Stimulated activated CD8-positive, alpha-beta memory T cell treated with anti-CD3 and anti-CD28 coated beads, Interleukin-7, amount 100 ng/mL, for 4 hours (primary cell): Measurements from ENCODE around the gene PRDM15.

ENCODE experiments used
- DNase-seq, 2 donors: peaks; one replicate each; pipeline ENCODE4 v3.0.0-alpha.2; 2020; ENCODE audit warnings: low read depth in 2 of 2

The PRDM15 gene

DNA sequence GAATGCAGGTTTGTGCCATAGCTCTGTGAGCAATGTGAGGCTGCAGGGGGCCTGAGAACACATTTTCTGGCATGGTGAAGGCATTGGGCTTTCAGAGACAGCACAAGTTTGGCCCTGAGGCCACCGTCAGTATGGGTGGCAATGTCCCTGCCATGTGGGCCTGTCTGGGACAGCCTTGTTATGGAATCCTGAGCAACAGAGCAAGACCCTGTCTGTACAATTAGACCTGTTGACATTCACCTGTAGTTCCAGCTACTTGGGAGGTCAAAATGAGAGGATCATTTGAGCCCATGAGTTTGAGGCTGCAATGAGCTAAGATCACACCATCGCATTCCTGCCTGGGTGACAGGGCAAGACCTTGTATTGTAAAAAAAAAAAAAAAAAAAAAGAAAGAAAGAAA is 35.6 kb downstream of the PRDM15 start:
- DNase-seq = no peak

DNA sequence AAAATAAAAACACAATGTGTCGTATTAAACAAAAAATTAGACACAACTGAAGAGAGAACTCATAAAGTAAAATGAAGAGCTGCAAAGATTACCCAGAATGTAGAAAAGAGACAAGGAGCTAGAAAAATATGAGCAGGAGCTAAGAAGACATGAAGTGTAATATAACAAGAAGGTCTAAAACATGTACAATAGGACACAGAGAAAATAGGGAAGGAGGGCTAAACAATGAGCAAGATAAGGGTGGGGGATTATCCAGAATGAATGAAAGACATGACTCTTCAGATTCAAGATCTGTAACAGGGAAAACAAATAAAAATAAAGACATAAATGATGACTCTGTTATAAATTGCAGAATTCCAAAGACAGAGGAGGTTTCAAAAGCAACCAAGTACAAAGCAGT is 38.3 kb downstream of the PRDM15 start:
- DNase-seq = no peak

DNA sequence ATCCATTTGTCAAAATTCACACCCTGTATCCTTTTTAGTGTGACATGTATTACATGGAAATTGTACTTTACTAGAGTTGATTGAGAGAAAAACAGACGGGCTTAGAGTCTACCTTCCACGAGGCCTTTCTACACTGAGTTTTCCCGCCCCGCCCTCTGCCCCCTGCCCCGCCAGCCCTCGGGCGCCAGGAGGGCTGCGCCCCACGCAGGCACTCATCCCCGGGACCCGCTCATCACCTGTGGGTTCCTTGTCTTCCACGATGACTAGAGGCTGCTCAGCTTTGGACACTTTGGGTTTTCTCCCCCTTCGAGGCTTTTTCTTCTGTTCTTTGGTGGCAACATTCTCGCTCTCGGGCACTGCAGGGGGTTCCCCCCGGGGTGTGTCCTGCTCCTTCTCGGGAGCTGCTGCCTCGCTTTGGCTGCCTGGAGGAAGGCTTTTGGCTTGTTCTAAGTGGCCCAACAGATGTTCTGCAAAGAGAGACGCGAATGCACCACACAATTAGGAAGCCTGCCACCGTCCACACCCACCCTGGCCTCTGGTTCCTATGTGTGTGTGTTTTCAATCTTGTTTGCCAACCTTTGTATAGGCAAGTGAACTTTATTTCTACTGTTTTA is 39.6 kb downstream of the PRDM15 start:
- no peak for DNase-seq

DNA sequence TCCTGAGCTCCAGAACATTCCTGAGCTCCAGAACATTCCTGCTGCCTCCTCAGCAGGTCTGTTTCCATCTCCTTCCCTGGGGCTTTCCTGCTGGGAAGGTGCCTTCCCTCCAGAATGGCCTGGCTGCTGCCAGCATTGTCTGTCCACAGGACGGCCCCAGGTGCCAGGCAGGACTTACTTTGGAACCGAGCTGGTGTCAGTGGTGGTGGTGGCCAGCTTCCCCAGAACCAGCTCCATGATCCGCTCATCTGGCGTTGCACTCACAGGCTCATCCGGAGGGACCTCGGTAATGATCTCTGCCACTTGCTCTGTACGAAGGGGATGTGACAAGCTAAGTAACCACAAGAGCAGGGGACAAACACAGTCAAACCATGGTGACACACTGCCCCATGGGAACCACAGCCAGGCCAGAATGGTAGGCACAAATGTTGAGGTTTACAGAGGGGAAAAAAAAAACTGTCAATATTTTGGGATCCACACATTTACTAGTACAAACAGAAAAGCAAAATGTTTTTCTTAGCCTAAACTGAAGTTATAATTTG is 41.3 kb downstream of the PRDM15 start:
- no peak for DNase-seq

DNA sequence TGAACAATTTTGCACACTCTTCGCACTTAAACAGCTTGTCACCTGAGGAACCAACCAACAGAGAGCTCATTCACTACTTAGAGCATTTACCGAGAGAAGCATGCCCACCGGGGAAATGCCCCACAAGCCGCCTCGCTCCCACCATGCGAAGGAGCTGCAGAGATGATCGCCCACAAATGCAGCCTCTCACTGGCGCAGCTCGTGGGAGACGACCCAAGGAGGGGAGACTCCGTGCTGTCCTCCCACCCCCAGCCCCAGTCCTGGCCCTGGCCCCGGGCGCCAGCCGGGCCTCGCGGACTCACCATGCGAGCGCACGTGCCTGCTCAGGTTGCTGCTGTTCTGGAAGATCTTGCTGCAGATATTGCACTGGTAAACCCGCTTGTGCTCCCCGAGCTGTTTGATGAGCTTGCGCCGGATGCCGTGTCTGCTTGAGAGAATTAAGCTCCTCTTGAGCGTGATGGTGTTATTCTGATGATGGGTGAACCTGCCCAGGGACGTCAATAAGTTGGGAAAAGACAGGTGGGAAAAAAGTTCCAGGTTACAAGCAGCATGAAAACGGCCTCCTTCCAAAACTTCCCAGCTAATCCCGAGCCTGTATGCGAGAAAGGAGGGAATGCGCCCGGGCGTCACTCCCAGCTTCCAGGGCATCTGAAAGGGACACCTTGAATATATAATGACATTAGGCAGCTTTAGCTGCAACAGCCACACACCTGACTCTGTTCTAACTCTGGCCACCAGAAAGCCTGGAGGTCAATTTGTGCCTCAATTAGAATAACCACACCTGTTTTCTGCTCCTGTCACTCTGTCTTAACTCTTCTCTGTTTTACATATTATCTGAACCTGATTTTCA is 42.8 kb downstream of the PRDM15 start:
- DNase-seq = no peak

DNA sequence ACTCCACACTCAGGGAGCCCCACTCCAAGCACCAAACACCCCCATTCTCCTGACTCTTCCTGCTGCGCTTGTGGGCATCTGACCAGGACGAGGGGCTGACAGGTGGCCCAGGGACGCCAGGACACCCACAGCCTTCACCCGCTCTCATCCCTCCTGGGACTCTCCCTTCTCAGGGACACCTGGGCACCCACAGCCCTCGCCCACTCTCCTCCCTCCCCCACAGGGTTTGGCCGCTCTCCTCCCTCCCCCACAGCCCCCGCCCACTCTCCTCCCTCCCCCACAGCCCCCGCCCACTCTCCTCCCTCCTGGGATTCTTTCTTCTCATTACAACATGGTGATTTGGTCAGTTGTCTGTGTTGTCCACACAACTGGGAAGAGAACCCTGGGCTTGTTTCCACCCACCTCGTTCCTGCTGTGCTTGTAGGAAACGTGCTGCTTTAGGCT is 43.4 kb downstream of the PRDM15 start:
- no peak for DNase-seq

DNA sequence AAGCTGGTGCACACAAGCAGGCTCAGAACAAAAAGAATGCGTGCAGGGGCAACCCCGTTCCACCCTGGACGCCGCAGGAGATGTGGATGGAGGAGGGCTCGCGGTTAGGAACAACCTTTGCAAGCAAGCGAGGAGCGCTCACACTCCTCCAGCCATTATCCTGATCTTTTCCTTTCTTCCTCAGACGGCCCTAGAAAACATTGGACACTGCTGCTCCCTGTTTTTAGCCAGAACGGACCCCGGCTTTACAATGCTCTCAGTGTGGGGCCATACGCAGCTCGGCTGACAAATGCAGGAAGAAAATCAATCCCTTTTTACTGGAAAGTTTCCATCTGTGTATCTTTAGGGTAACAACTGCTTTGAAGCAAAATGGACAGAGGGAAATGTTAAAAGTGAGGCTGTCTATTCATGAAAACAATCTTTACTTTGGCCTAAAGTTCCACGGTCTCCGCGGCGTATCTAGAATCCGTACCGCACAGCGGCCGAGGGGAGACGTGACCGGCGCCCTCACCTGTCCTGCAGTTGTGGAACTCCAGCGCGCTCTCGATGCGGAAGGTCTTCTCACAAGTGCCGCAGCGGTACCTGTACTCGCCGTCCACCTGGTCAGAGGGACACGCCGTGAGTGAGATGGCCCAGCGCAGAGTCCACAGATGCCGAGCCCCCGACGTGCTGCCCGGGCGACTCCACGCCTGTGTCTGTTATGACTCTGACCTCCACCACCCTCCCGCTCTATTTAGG is 44.0 kb downstream of the PRDM15 start:
- DNase-seq = no peak

DNA sequence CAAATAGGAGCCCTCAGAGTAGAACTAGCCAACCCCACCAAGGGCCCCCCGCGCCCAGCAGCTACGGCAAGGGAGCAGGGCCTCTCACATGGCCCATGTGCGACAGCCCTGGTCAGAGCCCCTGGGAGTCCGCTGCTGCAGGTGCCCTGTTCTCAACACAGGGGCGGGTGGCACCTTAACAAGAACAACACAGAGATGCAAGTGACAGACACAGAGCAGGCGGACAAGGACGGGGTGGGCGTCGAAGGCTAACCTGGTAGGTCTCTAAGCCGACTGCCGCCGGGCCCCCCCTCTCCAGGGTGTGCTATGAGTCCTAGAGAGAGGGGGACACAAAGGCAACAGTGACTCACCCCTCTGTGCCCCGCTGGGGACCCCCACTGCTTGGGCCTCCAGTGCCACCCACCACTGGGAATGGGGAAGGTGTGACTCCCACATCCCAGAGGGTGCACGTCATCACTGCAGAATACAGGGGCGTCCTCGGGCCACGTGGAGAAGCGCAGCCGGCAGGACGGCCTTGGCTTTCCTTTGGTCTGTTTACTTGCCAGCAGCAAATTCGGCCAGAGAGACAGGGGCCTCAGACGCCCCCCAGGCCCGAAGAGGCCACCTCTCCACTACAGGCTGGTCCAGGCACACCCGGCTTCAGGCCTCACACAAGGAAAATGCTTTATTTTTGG is 44.8 kb downstream of the PRDM15 start:
- no peak for DNase-seq

DNA sequence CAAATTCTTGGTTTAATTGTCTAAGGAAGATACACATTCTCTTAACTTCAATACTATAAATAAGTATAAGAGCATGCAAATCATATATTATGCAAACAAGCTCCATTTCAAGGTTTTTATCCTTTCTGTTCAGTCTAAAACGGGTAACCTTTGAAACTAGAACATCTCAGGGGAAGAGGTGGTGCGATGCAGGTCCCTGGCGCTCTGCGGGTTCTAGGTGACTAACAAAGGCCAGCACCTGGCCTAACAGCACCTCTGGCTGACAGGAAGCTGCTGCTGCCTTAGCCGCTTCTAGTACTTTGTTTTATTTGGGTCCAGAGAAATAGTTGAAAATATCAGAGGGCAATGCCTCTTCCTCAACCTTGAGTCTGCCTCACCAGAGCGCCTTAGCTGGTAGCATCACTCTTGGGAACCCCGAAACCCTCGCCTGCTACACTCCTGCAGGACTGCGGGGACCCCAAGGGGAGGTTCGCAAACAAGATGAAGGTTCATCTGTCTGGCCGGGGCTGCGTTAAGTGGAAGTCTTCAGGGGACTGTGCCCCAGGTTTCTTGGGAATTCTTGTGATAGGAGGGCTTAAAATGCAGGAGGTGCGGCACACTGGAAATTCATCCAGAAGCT is 45.5 kb downstream of the PRDM15 start:
- no peak for DNase-seq

DNA sequence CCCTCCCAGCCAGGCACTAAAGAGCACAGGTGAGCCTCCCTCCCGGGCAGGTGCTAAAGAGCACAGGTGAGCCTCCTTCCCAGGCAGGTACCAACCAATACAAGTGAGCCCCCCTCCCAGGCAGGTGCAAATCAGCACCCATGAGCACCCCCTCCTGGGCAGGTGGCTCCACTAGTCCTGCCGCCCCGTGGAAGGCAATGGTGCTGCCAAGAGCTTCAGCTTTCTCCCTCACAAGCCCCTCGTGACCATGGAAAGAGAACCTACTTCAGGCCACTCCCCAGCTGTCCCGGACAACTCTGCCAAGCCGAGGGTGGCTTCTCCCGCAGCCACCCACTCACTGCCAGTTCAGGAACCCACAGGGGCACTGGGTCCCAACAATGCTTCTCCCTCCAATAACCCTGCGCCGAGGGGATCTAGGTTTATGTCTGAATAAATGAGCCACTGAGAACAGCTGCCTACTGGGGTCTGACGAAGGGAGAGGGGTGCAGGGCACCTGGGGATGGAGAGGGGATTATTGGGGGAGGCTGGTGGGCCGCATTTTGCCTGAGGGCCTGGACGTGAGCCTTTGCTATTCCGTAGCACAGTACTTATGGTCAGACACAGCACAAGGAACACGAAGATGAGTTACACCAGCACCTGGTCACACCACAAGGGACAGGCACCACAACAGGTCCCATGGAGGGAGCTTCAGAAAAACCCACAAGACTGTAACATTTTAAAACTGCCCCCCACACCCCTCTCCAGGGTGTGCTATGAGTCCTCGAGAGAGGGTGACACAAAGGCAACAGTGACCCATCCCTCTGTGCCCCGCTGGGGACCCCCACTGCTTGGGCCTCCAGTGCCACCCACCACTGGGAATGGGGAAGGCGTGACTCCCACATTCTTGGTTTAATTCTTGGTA is 46.3 kb downstream of the PRDM15 start:
- no peak for DNase-seq

DNA sequence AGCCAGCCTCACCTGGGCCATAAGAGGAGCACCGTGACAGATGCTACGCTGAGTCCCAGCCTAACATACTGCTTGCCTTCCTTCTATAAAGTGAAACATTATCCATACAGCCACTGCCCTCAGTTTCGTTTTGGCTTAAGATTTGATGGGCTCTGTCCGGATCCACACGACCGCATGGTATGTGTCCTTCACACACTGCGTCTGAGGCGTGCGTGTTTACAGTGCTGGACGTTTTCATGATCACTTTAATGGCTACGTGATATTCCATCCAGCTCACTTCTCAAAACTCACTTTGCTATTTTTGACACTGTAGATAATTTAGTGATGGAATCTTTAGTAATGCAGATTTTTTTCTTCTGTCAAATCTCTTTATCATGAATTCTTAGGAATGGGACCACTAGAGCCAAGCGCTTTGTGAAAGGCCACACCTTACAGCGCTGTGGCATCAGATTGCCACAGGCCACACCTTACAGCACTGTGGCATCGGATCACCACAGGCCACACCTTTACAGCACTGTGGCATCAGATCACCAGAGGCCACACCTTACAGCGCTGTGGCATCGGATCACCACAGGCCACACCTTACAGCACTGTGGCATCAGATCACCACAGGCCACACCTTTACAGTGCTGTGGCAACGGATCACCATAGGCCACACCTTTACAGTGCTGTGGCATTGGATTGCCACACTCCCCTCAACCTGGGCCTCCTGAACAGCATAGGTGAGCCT is 47.1 kb downstream of the PRDM15 start:
- DNase-seq = no peak

DNA sequence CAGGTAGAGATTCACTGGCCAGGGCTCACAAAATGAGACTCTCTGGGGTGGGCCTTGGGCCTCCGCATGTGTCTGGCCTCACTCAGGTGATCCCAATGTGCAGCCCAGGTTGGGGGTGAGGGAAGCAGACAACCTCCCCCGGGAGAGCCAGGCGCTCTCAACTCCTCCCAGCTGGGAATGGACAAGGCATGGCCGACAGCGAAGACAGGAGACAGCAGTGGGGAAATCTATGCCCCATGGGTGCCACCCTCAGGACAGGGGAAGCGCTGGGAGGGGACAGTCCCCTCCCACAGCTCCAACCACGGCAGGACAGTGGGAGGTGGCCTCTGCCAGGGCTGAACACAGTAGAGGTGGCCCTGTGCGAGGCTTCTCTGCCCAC is 47.7 kb downstream of the PRDM15 start:
- no peak for DNase-seq

DNA sequence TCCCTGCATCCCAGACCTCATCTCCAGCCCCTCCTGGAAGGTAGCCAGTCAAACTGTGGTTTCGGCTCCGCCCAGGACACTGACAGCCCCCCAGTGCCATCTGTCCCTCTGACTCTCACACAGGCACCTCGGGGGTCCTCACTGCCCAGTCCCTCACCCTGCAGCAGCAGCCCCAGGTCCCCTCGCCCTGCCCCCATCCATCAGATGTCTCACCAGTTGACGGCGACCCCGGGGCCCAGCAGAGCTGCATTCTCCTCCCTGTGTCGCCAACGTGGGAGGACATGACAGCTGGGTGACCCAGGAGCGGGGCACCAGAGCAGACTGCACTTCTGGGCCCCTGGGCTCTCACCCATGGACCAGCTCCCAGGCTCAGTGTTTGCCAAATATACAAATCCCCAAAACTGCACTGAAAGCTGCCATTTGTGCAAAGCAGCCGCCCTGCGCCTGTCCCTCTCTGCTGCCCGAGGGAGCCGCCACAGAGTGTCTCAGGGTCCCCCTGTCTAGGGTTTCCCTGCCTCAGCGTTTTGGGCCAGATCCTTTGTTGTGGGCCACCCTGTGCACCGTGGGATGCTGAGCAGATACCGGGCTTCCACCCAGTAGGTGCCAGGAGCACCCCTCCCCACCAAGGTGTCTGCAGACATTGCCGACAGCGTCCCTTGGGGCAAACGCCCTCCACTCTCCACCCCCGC is 48.2 kb downstream of the PRDM15 start:
- no peak for DNase-seq

DNA sequence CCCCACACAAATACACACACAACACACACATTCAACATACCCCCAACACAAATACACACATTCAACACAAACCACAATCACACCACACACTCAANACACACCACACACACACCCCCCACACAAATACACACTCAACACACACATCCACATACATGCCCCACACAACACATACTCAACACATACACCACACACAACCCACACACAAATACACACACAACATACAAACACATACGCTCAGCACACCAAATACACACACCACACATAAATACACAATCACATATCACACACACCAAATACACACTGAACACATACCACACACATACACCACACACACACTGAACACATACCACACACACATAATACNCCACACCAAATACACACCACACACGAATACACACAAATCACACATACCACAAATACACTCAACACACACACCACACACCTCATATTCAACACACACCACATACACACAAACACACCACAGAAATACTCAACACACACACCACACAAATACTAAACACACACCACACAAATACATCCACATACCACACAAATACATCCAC is 48.9 kb downstream of the PRDM15 start:
- DNase-seq = no peak

DNA sequence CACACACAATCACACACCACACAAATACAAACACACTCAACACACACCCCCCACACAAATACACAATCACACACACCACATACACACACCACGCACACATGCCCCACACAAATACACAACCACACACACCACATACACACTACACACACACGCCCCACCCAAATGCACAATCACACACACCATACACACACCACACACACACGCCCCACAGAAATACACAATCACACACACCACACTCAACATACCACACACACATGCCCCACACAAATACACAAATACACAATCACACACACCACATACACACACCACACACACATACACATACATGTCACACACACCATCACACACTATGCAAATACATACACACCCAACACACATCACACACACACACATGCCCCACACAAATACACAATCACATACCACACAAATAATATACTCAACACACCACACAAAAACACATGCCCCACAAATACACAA is 50.2 kb downstream of the PRDM15 start:
- no peak for DNase-seq

DNA sequence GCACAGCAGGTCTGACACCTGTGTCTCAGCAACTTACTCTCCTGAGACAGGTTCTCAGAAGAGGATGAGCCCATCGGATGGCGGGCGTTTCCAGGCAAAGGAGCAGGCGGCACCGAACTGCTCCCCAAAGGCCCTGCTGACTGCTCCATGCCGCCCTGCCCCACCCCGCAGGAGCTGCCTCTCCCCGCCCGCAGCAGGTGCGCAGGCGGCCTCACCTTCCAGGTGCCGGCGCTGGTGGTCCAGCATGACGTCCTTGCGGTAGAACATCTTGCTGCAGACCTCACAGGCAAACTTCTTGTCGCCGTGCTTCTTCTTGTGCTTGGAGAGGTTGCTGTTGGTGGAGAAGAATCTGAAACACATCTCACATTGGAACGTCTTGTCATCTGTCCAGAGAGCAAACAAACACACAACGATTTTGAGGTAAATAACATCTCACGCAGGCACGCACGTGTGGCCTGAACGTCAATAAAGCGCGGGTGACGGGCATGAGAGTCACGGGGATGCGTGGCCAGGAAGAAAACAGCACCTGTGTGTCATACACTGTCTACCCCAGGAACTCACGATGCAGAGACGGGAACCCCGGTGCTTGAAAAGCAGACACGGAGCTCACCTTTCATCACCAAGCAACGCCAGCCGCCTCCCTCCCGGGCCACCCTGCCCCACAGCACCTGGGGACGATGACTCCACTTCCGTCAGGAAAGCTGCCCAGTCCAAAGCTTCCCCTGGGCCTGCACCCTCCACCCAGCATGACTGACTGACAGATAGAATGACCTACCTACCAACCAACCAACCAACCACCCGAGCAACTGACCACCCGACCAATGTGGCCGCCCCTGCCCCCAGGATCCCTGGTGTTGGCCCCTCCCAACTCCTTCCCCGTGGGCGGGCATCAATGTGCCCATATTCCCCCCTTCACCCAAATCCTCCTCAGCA is 50.9 kb downstream of the PRDM15 start:
- DNase-seq = no peak

DNA sequence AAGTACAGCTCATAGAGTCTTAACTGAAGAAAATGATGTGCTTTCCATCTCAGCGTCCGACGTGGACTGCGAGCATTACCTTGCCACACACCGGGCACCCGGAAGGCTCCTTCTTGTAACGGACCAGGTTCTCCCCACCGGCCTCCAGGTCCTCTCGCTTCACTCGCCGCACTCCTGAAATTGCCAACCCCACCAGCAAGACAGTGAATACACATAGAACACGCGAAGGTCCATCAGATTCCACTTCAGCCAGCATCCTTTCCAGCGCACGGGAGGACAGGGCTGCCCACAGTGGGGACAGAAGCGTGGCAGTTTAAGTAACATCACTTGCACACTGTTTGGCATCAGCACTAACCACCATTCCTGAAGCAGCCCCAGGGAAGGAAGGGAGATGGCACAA is 53.3 kb downstream of the PRDM15 start:
- no peak for DNase-seq

DNA sequence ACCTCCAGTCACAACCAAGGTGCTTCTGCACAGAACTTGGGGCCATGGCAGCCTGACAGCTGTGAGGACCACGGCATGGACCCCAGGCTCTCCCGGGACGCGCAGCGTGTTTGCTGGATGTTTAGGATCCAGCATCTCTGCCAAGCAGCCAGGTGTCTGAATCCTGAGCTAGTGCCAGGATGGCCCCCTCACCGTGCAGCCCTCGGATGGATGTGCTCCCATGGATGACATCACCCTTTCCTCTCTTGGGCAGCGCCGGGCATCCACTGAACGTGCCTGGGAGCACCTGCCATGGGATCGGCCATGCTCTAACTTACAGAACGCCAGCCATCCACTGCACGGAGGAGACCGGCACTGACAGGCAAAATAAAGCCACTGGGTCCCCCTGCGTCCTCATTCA is 53.9 kb downstream of the PRDM15 start:
- no peak for DNase-seq
